ENCODE measurements around the gene CEACAM1.
"Not testable (repeated sequence)": the region's sequence is repeated elsewhere in the genome, so short reads cannot be mapped to it uniquely, and the experiment has no call there.

CEACAM1 gene

GRCh38 chr19:42472402-42473147 lies 55.7 kb downstream of the CEACAM1 start:
- no peak for DNase-seq

- no peak for DNase-seq
Observed at GRCh38 chr19:42471554-42472249, 56.6 kb downstream of the CEACAM1 start.

GRCh38 chr19:42469311-42470235 lies 58.7 kb downstream of the CEACAM1 start:
- no peak for DNase-seq

GRCh38 chr19:42468273-42468796 lies 59.9 kb downstream of the CEACAM1 start:
- DNase-seq, result no peak

GRCh38 chr19:42467183-42467760 lies 61.0 kb downstream of the CEACAM1 start:
- DNase-seq, result no peak

GRCh38 chr19:42466521-42467182 lies 61.6 kb downstream of the CEACAM1 start:
- DNase-seq, result no peak

- DNase-seq, result no peak
Observed at GRCh38 chr19:42465827-42466280, 62.4 kb downstream of the CEACAM1 start.

- no peak for DNase-seq
Observed at GRCh38 chr19:42461700-42462324, 66.5 kb downstream of the CEACAM1 start.

- DNase-seq, result not testable (repeated sequence)
Observed at GRCh38 chr19:42461231-42461630, 67.0 kb downstream of the CEACAM1 start.

- no peak for DNase-seq
Observed at GRCh38 chr19:42459926-42460325, 68.4 kb downstream of the CEACAM1 start.

Data from CD4-positive, alpha-beta T cell treated with Interleukin-10 for 1 hour (primary cell).